Endodermal cell (in vitro differentiated cells): Measurements from ENCODE around the gene CHCHD5. TPM values are rescaled to one million over a fixed set of nuclear protein-coding genes. Genes with fewer than 3 reads are reported as not detected.

Source experiments
- DNase-seq: peaks from one replicate; pipeline ENCODE4 v3.0.0-alpha.2; 2017
- H3K27ac ChIP-seq: 2 replicates; pipeline ENCODE4 v1.5.1; 2013; ENCODE audit warnings: mild to moderate bottlenecking, low read depth, low read length, moderate library complexity
- H3K27me3 ChIP-seq: 2 replicates; pipeline ENCODE4 v1.6.1; 2013; ENCODE audit warnings: mild to moderate bottlenecking, low read length, moderate library complexity; ENCODE audit not compliant: insufficient read depth, control insufficient read depth, poor library complexity, severe bottlenecking
- H3K36me3 ChIP-seq: 2 replicates; pipeline ENCODE4 v1.7.0; 2013; ENCODE audit warnings: mild to moderate bottlenecking, low read length, moderate library complexity; ENCODE audit not compliant: control insufficient read depth, insufficient read depth
- H3K4me1 ChIP-seq: one replicate; pipeline ENCODE4 v1.7.0; 2013; ENCODE audit warnings: low read length; ENCODE audit not compliant: control insufficient read depth, insufficient read depth
- H3K4me3 ChIP-seq: 2 replicates; pipeline ENCODE4 v1.5.1; 2013; ENCODE audit warnings: mild to moderate bottlenecking, low read length, moderate library complexity
- H3K9ac ChIP-seq: 2 replicates; pipeline ENCODE4 v1.6.1; 2013; ENCODE audit warnings: mild to moderate bottlenecking, low read length, moderate library complexity; ENCODE audit not compliant: poor library complexity, severe bottlenecking; ENCODE audit errors: extremely low read depth
- H3K9me3 ChIP-seq: 2 replicates; pipeline ENCODE4 v1.6.1; 2013; ENCODE audit warnings: mild to moderate bottlenecking, low read length, moderate library complexity; ENCODE audit not compliant: control insufficient read depth
- H3K27ac Mint-ChIP-seq: 2 replicates; pipeline ENCODE4 v1.8.0; 2020; ENCODE audit warnings: mixed read lengths
- H3K27me3 Mint-ChIP-seq: 2 replicates; pipeline ENCODE4 v1.8.0; 2021; ENCODE audit warnings: mild to moderate bottlenecking, mixed read lengths; ENCODE audit not compliant: insufficient read depth
- H3K36me3 Mint-ChIP-seq: 2 replicates; pipeline ENCODE4 v1.8.0; 2020; ENCODE audit warnings: low read depth, mixed read lengths
- H3K4me1 Mint-ChIP-seq: 2 replicates; pipeline ENCODE4 v1.8.0; 2020; ENCODE audit warnings: mixed read lengths
- H3K4me3 Mint-ChIP-seq: 2 replicates; pipeline ENCODE4 v1.8.0; 2020; ENCODE audit warnings: mild to moderate bottlenecking, moderate library complexity, mixed read lengths
- H3K9me3 Mint-ChIP-seq: 2 replicates; pipeline ENCODE4 v1.8.0; 2020; ENCODE audit warnings: mild to moderate bottlenecking, mixed read lengths
- WGBS, 2 experiments: methylation state at CpG; one replicate each; pipeline versions ENCODE4 v1.1.5 to v1.1.7; 2013; ENCODE audit warnings: missing lambda C conversion rate in 2 of 2, mixed read lengths in 1 of 2; ENCODE audit not compliant: insufficient coverage in 1 of 2, insufficient read length in 1 of 2; 5-methylcytosine and 5-hydroxymethylcytosine counted together
- total RNA-seq, 2 donors: library from RNA; stranded (reverse); fragmentation: NEBNext Ultra II Directional in 1 of 2; extraction: Animal tissue kit (Norgen Biotek cat#: 25700) in 1 of 2; gene quantifications; 2 replicates in 1 of 2; 3 replicates in 1 of 2; pipeline ENCODE4 v1.2.1, GENCODE V29; 2021
- TF ChIP-seq, protein P1 (sequence below): fragments of 200-600 bp; sonication (generic); conservative IDR thresholded peaks from 2 replicates; pipeline ENCODE4 v1.5.0; 2021; ENCODE audit warnings: antibody characterized with exemption, mild to moderate bottlenecking

The CHCHD5 gene
- total RNA-seq, 2 donors from 2014 or later = 39.1 to 48.2 TPM

DNA sequence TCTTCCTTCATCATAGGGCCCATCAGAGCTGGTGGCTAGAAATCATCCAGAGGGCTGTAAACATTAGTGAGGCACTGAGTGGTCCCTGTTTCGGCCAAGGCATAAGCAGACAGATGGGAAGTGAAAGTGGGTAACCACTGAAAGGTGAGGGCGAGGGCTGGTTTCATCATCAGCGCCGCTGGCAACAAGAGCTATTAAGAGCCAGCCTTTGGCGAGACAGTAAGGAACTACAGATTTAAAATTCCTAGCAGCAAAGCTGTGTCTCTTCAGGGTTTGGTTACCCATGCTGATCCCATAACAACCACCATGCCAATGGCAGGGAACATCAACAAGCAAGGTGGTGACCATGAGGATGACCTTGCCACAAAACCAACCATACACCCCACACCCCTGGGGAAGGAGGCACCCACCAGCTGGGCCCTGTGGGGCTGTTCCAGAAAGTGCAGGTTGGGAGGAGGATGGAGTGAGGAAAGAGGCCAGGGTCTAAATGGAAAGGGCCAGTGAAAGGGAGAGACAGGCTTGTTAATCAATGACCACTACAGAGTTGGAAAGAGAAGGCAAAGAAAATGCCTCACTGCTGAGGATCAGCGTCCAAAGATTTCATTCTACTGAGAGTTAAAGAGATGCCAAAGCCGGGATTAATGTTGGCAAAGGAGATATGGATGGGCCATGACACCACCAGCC, 52.3 kb downstream of the CHCHD5 start:
- Histone ChIP-seq H3K27me3 (no peaks in the 10 kb centered on the region), H3K4me1 (peaks cover 1% of the 10 kb centered on the region), H3K4me3 (no peak overlapping the region), H3K27ac (no peak overlapping the region), H3K9me3 (no peaks in the 10 kb centered on the region), H3K9ac (no peak overlapping the region), H3K36me3 (no peaks in the 10 kb centered on the region)
- Mint-ChIP-seq H3K27me3 (no peaks in the 10 kb centered on the region), H3K4me3 (no peak overlapping the region), H3K27ac (no peak overlapping the region), H3K9me3 (no peaks in the 10 kb centered on the region), H3K36me3 (no peaks in the 10 kb centered on the region), H3K4me1 (peaks cover 8% of the 10 kb centered on the region)
- WGBS, 2 experiments = 85 to 87% methylated on average over 6 to 7 of the region's 7 CpGs
- TF ChIP-seq, protein P1, sequence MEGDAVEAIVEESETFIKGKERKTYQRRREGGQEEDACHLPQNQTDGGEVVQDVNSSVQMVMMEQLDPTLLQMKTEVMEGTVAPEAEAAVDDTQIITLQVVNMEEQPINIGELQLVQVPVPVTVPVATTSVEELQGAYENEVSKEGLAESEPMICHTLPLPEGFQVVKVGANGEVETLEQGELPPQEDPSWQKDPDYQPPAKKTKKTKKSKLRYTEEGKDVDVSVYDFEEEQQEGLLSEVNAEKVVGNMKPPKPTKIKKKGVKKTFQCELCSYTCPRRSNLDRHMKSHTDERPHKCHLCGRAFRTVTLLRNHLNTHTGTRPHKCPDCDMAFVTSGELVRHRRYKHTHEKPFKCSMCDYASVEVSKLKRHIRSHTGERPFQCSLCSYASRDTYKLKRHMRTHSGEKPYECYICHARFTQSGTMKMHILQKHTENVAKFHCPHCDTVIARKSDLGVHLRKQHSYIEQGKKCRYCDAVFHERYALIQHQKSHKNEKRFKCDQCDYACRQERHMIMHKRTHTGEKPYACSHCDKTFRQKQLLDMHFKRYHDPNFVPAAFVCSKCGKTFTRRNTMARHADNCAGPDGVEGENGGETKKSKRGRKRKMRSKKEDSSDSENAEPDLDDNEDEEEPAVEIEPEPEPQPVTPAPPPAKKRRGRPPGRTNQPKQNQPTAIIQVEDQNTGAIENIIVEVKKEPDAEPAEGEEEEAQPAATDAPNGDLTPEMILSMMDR = no peak
- DNase-seq = no peak

DNA sequence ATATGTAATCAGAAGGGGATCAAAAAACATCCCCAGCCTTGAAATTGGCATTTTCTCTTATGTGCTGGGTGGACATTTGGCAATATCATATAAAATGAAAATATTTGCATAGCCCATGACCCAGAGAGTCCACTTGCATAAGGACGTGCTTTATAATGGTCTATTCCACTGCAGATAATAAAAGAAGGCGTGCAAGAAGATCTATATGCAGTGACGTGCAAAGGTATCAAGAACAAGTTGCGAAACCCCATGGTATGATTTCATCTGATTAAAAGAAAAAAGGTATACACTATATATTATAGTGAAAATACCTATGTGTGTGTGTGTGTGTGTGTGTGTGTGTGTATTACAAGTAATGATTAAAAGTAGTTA, 52.9 kb downstream of the CHCHD5 start:
- Mint-ChIP-seq H3K4me1 (peaks cover 5% of the 10 kb centered on the region), H3K4me3 (no peak overlapping the region), H3K36me3 (no peaks in the 10 kb centered on the region), H3K27me3 (no peaks in the 10 kb centered on the region), H3K27ac (no peak overlapping the region), H3K9me3 (no peaks in the 10 kb centered on the region)
- H3K36me3 ChIP-seq = no peaks in the 10 kb centered on the region
- H3K27ac ChIP-seq = no peak overlapping the region
- TF ChIP-seq, protein P1 = no peak
- no peaks in the 10 kb centered on the region for H3K9me3 ChIP-seq
- WGBS, 2 experiments = 92 to 96% methylated on average over 2 to 3 of the region's 4 CpGs
- no peak overlapping the region for H3K9ac ChIP-seq
- no peak overlapping the region for H3K4me3 ChIP-seq
- H3K27me3 ChIP-seq = no peaks in the 10 kb centered on the region
- no peaks in the 10 kb centered on the region for H3K4me1 ChIP-seq
- no peak for DNase-seq

Other genes with a start within 250 kb of the CHCHD5 start
- 10 to 100 TPM; 17.1 to 42.7 TPM for gene RGPD8, start 151.0 kb upstream of the CHCHD5 start, total RNA-seq
- 10 to 100 TPM; 61.1 to 89.6 TPM for gene TTL, start 102.5 kb upstream of the CHCHD5 start, total RNA-seq
- 10 to 100 TPM; 25.6 to 31.9 TPM for gene POLR1B, start 42.1 kb upstream of the CHCHD5 start, total RNA-seq
- gene SLC20A1, start 61.3 kb downstream of the CHCHD5 start, total RNA-seq = 10 to 100 TPM; 67.3 to 86.7 TPM
- gene NT5DC4, start 136.4 kb downstream of the CHCHD5 start, total RNA-seq = not detected
- gene CKAP2L, start 180.0 kb downstream of the CHCHD5 start, total RNA-seq = 10 to 100 TPM; 20.1 to 30.3 TPM
- 1 to 10 TPM in 1 of 2 donors, under 1 TPM in 1; 0.73 to 1.0 TPM for gene IL1A, start 199.9 kb downstream of the CHCHD5 start, total RNA-seq